NCI-H146 treated with DMSO at 0.1 percent for 48 hours (cell line): ENCODE data around the gene GDPD4.

Experiments used
- DNase-seq: peaks from one replicate; lab custom pipeline; 2025; ENCODE audit not compliant: unreplicated experiment; lab: John Stamatoyannopoulos, UW

The GDPD4 gene

DNA sequence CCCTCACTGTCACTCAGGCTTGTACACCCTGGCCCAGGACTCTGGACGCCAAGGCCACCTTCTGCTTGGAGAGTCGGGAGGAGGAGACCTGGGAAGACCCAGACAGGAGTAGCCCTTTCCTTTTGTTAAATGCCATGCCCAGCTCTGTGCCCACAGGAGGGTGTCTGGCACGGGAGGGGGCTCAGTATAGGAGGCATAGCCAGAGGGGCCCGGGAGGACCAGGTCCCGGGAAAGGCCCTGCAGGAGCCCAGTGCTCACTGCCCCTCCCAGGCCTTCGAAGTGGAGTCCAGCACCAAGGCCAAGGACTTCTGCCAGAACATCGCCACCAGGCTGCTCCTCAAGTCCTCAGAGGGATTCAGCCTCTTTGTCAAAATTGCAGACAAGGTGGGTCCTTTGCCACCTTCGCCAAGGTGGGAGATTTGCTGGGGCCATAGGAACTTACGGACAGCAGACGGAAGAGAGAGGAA lies 94.4 kb downstream of the GDPD4 start:
- DNase-seq = no peak

DNA sequence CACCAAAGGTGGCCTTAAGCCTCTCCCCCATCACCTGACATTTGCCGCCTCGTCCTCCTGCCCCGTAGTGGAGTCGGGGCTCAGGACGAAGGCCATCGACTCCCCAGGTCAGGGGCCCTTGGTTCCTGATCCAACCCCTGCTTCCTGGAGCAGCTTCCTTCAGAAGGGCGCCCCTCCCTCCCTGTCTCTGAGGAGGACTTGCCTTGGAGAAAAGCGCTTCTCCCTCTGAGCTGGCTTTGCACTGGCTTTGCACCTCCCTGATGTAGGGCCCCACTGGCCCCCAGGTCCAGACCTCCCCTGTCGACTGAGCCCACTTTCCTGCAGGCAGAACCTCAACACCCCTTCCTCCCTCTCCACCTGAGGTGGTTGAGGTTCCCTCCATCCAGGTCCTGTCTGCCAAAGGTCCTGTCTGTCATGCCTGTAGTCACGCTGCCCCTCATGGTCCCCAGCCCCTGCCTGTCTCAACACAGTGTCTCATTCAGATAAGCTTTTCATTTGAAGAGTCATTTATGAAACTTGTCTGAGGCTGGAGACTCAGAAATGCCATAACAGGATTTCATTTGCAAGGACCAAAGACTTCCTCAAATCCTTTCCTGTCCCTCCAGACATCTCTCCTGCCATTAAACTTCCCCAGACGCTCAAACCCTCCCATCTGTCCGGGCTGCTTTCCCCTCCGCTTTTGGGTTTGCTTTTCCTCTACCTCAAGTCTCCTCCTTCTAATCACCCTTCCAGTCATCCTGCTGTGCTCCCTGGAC lies 95.0 kb downstream of the GDPD4 start:
- DNase-seq = no peak

GRCh38 chr11:77205467-77206263 lies 95.8 kb downstream of the GDPD4 start:
- DNase-seq = no peak

- DNase-seq = no peak
Measured at GRCh38 chr11:77204754-77205466, 96.6 kb downstream of the GDPD4 start.

GRCh38 chr11:77203901-77204753 lies 97.4 kb downstream of the GDPD4 start:
- DNase-seq = no peak

- no peak for DNase-seq
Measured at GRCh38 chr11:77202941-77203900, 98.3 kb downstream of the GDPD4 start.

- no peak for DNase-seq
Measured at GRCh38 chr11:77201991-77202841, 99.3 kb downstream of the GDPD4 start.

DNA sequence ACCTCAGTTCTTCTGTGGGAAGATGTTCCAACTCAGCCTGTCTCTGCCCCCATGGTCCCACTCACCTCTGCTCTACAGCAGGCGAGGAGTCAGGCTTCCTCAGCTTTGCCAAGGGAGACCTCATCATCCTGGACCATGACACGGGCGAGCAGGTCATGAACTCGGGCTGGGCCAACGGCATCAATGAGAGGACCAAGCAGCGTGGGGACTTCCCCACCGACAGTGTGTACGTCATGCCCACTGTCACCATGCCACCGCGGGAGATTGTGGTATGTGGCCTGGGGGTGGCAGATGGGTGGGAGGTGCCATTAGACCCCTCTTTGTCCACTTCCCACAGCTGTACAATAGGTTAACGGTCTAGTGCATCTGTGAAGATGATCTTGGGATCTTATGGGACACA lies 100.1 kb downstream of the GDPD4 start:
- no peak for DNase-seq

DNA sequence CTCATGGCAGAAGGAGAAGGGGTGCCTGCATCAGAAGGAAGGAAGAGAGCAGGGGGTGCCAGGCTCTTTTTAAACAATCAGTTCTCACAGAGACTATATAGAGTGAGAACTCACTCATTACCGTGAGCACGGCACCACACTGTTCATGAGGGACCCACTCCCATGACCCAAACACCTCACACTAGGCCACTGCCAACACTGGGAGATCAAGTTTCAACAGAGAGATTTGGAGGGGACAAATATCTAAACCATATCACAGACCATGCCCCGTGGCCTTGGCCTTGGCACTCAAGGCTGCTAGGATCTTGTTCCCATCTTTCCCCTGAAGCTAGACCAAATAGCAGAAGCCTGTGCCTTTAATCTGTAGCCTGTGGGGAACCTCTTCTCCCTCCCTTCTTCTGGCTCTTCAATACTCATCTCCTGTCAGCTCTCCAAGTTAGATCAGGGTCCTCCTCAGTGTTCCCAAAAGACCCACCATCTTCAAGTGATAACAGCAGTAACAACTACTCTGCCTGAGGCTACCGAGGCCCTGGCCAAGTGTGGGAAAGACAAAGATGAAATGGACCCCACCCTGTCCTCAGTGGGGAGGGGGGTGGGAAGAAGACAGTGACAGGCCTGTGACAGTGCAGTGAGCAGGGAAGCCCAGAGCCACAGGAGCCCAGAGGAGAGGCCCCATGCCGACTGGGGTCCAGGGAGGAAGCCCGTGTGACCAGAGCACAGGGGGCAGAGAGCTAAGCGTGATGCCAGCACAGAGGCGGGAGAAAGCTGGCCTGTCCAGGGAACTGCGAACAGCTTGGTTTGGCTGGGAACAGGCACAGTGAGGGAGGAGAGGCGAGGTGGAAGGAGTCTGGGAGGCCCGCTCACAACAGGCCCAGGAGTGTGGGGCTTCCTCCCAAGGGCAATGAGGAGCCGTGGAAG lies 100.9 kb downstream of the GDPD4 start:
- no peak for DNase-seq

GRCh38 chr11:77199137-77199745 lies 102.2 kb downstream of the GDPD4 start:
- DNase-seq = no peak

DNA sequence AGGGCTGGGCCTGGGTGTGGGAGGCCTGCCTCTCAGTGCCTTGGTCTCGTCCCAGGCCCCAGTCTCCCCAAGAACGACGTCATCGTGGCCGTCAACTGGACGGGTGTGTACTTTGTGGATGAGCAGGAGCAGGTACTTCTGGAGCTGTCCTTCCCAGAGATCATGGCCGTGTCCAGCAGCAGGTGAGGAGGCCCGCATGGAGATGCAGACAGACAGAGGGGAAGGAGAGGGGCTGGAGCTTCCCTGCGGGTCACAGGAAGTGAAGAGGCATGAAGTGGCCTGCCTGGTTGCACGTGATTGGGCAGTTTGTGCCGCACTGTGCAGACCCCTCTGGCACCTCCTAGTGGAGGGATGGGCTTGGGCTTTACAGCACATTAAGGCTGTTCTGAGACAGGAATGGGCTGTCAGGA lies 103.0 kb downstream of the GDPD4 start:
- no peak for DNase-seq

DNA sequence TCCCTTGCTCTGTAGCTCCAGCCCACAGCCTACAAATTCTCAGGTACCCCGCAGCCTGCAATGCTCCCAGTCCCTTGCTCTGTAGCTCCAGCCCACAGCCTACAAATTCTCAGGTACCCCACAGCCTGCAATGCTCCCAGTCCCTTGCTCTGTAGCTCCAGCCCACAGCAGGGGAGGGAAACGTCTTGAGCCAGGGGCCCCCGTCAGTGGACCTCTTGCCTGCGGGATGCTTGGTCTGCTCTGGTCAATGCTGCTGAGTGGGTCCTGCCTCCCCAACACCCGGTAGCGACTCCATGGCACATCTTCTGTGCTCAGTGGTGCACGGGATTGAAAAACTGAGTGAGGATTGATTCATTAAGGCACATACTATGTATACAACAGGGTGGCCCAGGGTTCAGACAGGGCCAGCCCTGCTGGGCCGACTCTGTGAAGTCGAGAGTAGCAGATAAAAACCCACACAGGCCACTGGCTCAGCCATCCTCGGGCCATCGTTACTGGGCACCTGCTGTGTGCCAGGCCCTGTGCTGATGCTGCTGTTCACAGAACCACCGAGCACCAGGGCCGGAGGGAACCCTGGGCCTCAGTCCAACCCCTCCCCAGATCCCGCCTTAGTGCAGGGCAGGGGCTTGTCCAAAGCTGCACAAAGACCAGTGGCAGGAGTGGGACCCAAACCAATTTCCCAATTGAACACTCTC lies 103.7 kb downstream of the GDPD4 start:
- no peak for DNase-seq

GRCh38 chr11:77196961-77197360 lies 104.5 kb downstream of the GDPD4 start:
- no peak for DNase-seq

- no peak for DNase-seq
Measured at GRCh38 chr11:77195071-77195755, 106.3 kb downstream of the GDPD4 start.

GRCh38 chr11:77193911-77194830 lies 107.3 kb downstream of the GDPD4 start:
- DNase-seq = no peak
